GM23248 (cell line): Measurements from ENCODE around the gene GFRA3. TPM values are rescaled to one million over a fixed set of nuclear protein-coding genes. Genes with fewer than 3 reads are reported as not detected.
"Not testable (repeated sequence)": the region's sequence is repeated elsewhere in the genome, so short reads cannot be mapped to it uniquely, and the experiment has no call there.

Experiments
- DNase-seq: peaks from one replicate; pipeline ENCODE4 v3.0.0-alpha.2; 2015
- H2AFZ ChIP-seq: fragments of 200-600 bp; sonication (generic); 2 replicates; pipeline ENCODE4 v1.6.1; 2016; ENCODE audit warnings: antibody characterized with exemption
- H3F3A ChIP-seq: fragments of 200-600 bp; sonication (generic); 2 replicates; pipeline ENCODE4 v1.6.1; 2016; ENCODE audit warnings: mild to moderate bottlenecking, antibody characterized with exemption, mixed run types; ENCODE audit not compliant: insufficient read depth
- H3K27ac ChIP-seq: fragments of 200-600 bp; sonication (generic); 2 replicates; pipeline ENCODE4 v1.5.1; 2016; ENCODE audit warnings: mild to moderate bottlenecking
- H3K27me3 ChIP-seq: fragments of 200-600 bp; sonication (generic); replicated peaks from 2 replicates; pipeline ENCODE4 v1.6.1; 2016; ENCODE audit warnings: mild to moderate bottlenecking; ENCODE audit not compliant: insufficient read depth
- H3K36me3 ChIP-seq: fragments of 200-600 bp; sonication (generic); 2 replicates; pipeline ENCODE4 v1.6.1; 2016; ENCODE audit warnings: low read depth, mild to moderate bottlenecking
- H3K4me1 ChIP-seq: fragments of 200-600 bp; sonication (generic); 2 replicates; pipeline ENCODE4 v1.6.1; 2016; ENCODE audit warnings: mild to moderate bottlenecking; ENCODE audit not compliant: insufficient read depth
- H3K4me2 ChIP-seq: fragments of 200-600 bp; sonication (generic); one replicate; pipeline ENCODE4 v1.6.1; 2016; ENCODE audit warnings: mild to moderate bottlenecking; ENCODE audit not compliant: unreplicated experiment
- H3K4me3 ChIP-seq: fragments of 200-600 bp; sonication (generic); 2 replicates; pipeline ENCODE4 v1.5.1; 2016; ENCODE audit warnings: mild to moderate bottlenecking
- H3K79me2 ChIP-seq: fragments of 200-600 bp; sonication (generic); 2 replicates; pipeline ENCODE4 v1.6.1; 2016; ENCODE audit warnings: mild to moderate bottlenecking; ENCODE audit not compliant: insufficient read depth
- H3K9ac ChIP-seq: fragments of 200-600 bp; sonication (generic); 2 replicates; pipeline ENCODE4 v1.6.1; 2016; ENCODE audit warnings: mild to moderate bottlenecking
- H3K9me2 ChIP-seq: fragments of 200-600 bp; sonication (generic); 2 replicates; pipeline ENCODE4 v1.6.1; 2016; ENCODE audit warnings: mixed run types, mild to moderate bottlenecking, moderate library complexity; ENCODE audit not compliant: insufficient read depth
- H3K9me3 ChIP-seq: fragments of 200-600 bp; sonication (generic); one replicate; pipeline ENCODE4 v1.6.1; 2017; ENCODE audit warnings: low read depth
- H4K20me1 ChIP-seq: fragments of 200-600 bp; sonication (generic); 2 replicates; pipeline ENCODE4 v1.6.0; 2016; ENCODE audit not compliant: insufficient read depth
- EZH2 ChIP-seq: fragments of 200-600 bp; sonication (generic); IDR thresholded peaks from 2 replicates; pipeline ENCODE4 v1.6.1; 2018; ENCODE audit warnings: antibody characterized with exemption, mild to moderate bottlenecking; ENCODE audit not compliant: insufficient read depth, poor library complexity, severe bottlenecking
- EZH2phosphoT487 ChIP-seq: fragments of 200-600 bp; sonication (generic); IDR thresholded peaks from 2 replicates; pipeline ENCODE4 v1.6.1; 2018; ENCODE audit warnings: antibody characterized with exemption, moderate library complexity, mild to moderate bottlenecking, low read depth; ENCODE audit not compliant: insufficient read depth
- WGBS, 2 experiments: methylation state at CpG; one replicate each; pipeline ENCODE4 v1.1.6; 2015 to 2017; ENCODE audit warnings: low lambda C conversion rate in 2 of 2, low coverage in 1 of 2; ENCODE audit errors: missing lambda C conversion rate in 2 of 2; 5-methylcytosine and 5-hydroxymethylcytosine counted together
- in situ Hi-C: fragments of 300-500 bp; cut with MboI; formaldehyde crosslinking; loops from 2 replicates; pipeline ENCODE4 v1.15.0; 2020
- polyA plus RNA-seq: library from polyadenylated mRNA; unstranded; fragments of >200 nt; fragmentation: Nextera tagmentation; extraction: Ambion mirVana; gene quantifications from 2 replicates; pipeline ENCODE4 v1.2.1, GENCODE V29; 2016
- total RNA-seq: library from RNA; depleted of rRNA; stranded (reverse); fragments of >200 nt; shearing (Covaris generic); gene quantifications from 2 replicates; pipeline ENCODE4 v1.2.3, GENCODE V29; 2014

Gene GFRA3
- total and polyA plus RNA-seq, 2 experiments from 2014 or later: not detected

DNA sequence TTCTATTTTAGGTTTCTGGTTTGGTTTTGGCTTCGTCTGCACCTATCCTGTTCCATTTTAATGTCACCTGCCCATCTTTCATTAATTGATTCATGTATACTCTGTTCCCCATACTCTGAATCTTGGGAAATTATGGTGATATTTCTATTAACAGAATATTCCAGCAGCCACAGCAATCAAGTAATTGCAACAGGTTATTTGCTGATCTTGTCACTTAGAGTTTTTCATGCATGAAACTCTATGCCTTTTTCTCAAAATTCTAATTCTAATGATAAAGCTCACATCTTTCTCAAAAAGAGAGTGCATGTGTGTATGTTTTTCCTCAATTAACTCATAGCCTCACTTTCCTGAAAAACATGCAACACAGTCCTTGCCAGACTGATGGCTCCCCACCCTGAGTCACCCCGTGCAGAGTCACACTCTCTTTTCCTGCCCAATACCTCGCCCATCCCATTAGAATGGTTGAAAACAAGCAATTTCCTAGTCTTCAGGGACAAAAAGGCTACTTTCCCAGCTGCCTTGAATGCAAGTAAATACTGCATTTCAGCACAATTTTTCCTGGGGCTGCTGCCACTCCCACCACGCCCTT is 15.6 kb downstream of the GFRA3 start:
- Histone ChIP-seq H3F3A (no peaks in the 10 kb centered on the region), H3K9me2 (no peaks in the 10 kb centered on the region), H3K9me3 (no peaks in the 10 kb centered on the region), H3K27me3 (peaks cover 12% of the 10 kb centered on the region), H3K36me3 (no peaks in the 10 kb centered on the region), H3K9ac (no peak overlapping the region), H3K27ac (no peak overlapping the region), H2AFZ (no peak overlapping the region), H4K20me1 (no peaks in the 10 kb centered on the region), H3K79me2 (no peaks in the 10 kb centered on the region), H3K4me2 (no peak overlapping the region), H3K4me3 (no peak overlapping the region), H3K4me1 (no peaks in the 10 kb centered on the region)
- in situ Hi-C loops: no loop called here
- WGBS, 2 experiments: 38 to 43% methylated on average over 4 of the region's 4 CpGs
- no peak for TF ChIP-seq EZH2phosphoT487
- TF ChIP-seq EZH2: no peak
- DNase-seq: peak; percentile 59

DNA sequence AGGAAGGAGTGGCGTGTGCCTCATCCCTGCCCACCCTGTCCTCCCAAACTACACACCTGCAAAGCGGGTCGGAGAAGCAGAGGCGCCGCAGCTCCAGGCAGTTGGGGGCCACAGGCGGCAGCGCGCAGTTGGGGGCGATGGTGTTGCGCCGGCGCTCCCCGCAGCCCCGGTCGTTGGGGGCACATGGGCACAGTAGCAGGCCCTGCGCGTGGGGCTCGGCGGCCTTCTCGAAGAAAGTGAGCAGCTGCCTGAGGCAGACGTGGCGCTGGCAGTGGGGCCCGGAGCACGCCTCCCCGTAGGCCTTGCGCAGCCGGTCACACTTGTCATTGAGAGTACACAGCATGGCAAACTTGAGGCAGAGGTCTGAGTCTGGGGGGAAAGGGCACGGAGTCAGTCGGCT is 16.8 kb downstream of the GFRA3 start:
- H3K79me2 ChIP-seq: no peaks in the 10 kb centered on the region
- H3K9me2 ChIP-seq: no peaks in the 10 kb centered on the region
- in situ Hi-C loops: no loop called here
- peaks cover 24% of the 10 kb centered on the region for H3K27me3 ChIP-seq
- H3F3A ChIP-seq: no peaks in the 10 kb centered on the region
- TF ChIP-seq EZH2 (no peak), EZH2phosphoT487 (no peak)
- H3K9ac ChIP-seq: no peak overlapping the region
- no peaks in the 10 kb centered on the region for H3K9me3 ChIP-seq
- no peak overlapping the region for H3K27ac ChIP-seq
- H3K4me2 ChIP-seq: no peak overlapping the region
- no peak overlapping the region for H2AFZ ChIP-seq
- no peaks in the 10 kb centered on the region for H3K36me3 ChIP-seq
- 55 to 58% methylated on average over 29 of the region's 29 CpGs for WGBS, 2 experiments
- H3K4me1 ChIP-seq: no peaks in the 10 kb centered on the region
- H4K20me1 ChIP-seq: no peaks in the 10 kb centered on the region
- no peak overlapping the region for H3K4me3 ChIP-seq
- DNase-seq: no peak

DNA sequence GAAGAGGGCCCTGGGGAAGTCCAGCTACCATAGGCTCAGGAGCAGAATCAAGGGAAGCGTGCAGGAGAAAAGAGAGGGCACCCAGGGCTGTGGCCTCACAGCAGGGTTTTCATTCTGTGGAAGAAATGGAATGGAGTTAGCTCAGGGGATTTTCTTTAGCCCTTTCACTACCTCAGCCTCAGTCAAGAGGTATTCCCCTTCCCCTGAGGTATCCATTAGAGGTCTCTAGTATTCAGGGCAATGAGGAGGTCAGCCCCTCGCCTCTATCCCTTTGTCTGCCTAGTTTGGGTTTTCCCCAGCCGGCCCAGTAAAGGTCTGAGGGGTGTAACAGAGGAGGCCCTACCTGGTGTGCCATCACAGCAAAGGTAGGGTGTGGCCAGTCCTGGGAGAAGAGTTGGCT is 21.5 kb downstream of the GFRA3 start:
- Histone ChIP-seq H3K4me1 (no peaks in the 10 kb centered on the region), H3K4me3 (no peak overlapping the region), H3K79me2 (no peaks in the 10 kb centered on the region), H3K4me2 (no peak overlapping the region), H3K27me3 (peaks cover 25% of the 10 kb centered on the region), H3K36me3 (no peaks in the 10 kb centered on the region), H3K9me2 (no peaks in the 10 kb centered on the region), H3K27ac (no peak overlapping the region), H2AFZ (no peak overlapping the region), H4K20me1 (no peaks in the 10 kb centered on the region), H3K9me3 (no peaks in the 10 kb centered on the region), H3F3A (no peaks in the 10 kb centered on the region), H3K9ac (no peak overlapping the region)
- WGBS, 2 experiments: 47 to 54% methylated on average over 3 of the region's 3 CpGs
- TF ChIP-seq EZH2: no peak
- TF ChIP-seq EZH2phosphoT487: no peak
- in situ Hi-C loops: no loop called here
- no peak for DNase-seq

DNA sequence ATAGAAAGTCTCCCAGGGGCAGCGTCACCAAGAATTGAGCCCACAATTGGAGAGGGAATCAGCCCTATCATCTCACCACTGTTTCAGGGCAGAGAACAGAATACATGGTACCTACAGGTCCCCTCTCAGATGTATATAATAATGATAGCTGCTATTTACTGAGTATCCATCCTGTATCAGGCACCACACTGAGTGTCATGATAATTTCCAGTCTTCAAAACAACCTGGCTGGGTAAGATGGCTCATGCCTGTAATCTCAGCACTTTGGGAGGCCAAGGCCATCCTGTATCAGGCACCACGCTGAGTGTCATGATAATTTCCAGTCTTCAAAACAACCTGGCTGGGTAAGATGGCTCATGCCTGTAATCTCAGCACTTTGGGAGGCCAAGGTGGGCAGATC is 26.6 kb downstream of the GFRA3 start:
- DNase-seq, H3K36me3 ChIP-seq, H3K4me2 ChIP-seq, in situ Hi-C loops, H3F3A ChIP-seq, H3K4me3 ChIP-seq, H3K9me2 ChIP-seq, H3K9ac ChIP-seq, H3K79me2 ChIP-seq, H3K4me1 ChIP-seq, H3K9me3 ChIP-seq, H3K27me3 ChIP-seq, H3K27ac ChIP-seq, H4K20me1 ChIP-seq, H2AFZ ChIP-seq: not testable (repeated sequence)
- 67 to 68% methylated on average over 2 of the region's 2 CpGs for WGBS, 2 experiments

DNA sequence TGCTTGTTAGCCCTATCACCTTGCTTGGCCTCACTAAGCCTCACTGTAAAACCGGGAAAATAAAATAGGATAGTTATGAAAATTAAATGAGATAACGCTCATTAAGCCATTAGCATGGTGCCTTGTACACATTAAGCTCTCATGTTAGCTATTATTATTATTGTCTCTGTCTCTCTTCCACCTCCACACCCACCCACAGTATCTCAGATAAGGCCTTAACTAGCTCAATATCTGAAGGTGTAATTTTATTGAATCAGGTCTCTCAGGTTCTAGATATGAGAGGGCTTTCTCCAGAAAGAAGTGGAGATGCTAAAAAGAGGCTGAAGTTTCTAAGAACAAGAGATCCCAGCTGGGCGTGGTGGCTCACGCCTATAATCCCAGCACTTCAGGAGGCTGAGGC is 27.6 kb downstream of the GFRA3 start:
- WGBS, 2 experiments: 72 to 80% methylated on average over 4 of the region's 4 CpGs
- H3K27me3 ChIP-seq: peaks cover 14% of the 10 kb centered on the region

More for the DNA sequence above, 27.6 kb downstream of the GFRA3 start:
- in situ Hi-C loops: no loop called here
- H3K4me1 ChIP-seq: no peaks in the 10 kb centered on the region
- no peak overlapping the region for H3K4me2 ChIP-seq
- no peak overlapping the region for H3K9ac ChIP-seq
- no peaks in the 10 kb centered on the region for H4K20me1 ChIP-seq
- no peak for DNase-seq
- no peaks in the 10 kb centered on the region for H3K9me3 ChIP-seq
- no peak overlapping the region for H3K27ac ChIP-seq
- no peaks in the 10 kb centered on the region for H3K36me3 ChIP-seq
- no peak for TF ChIP-seq EZH2phosphoT487
- TF ChIP-seq EZH2: no peak
- no peaks in the 10 kb centered on the region for H3K79me2 ChIP-seq
- H3K9me2 ChIP-seq: no peaks in the 10 kb centered on the region
- no peak overlapping the region for H3K4me3 ChIP-seq
- H2AFZ ChIP-seq: no peak overlapping the region
- H3F3A ChIP-seq: peaks cover 6% of the 10 kb centered on the region; the same call in 1 of the 2 replicates
